Fibroblast of lung (primary cell): ENCODE results near the gene DDX20. TPM values are rescaled to one million over a fixed set of nuclear protein-coding genes. Genes with fewer than 3 reads are reported as not detected.
A peak's percentile ranks its signal among the peaks of the same experiment; 100 is the strongest.

Experiments
- DNase-seq, 2 donors: peaks; one replicate each; pipeline versions ENCODE4 v3.0.0 to v3.0.0-alpha.2; 2010; ENCODE audit warnings: low read depth in 2 of 2
- H2AFZ ChIP-seq: 2 replicates; pipeline ENCODE4 v1.5.1; 2012; ENCODE audit warnings: low read length, control low read depth, inconsistent platforms
- H3K27ac ChIP-seq: 2 replicates; pipeline ENCODE4 v1.5.1; 2011; ENCODE audit warnings: low read length, control low read depth; ENCODE audit not compliant: insufficient read depth
- H3K27me3 ChIP-seq: 2 replicates; pipeline ENCODE4 v1.5.1; 2011; ENCODE audit warnings: mild to moderate bottlenecking, low read length; ENCODE audit not compliant: control insufficient read depth, insufficient read depth
- H3K36me3 ChIP-seq: 2 replicates; pipeline ENCODE4 v1.5.1; 2011; ENCODE audit warnings: low read length; ENCODE audit not compliant: control insufficient read depth, insufficient read depth
- H3K4me1 ChIP-seq: 2 replicates; pipeline ENCODE4 v1.5.1; 2011; ENCODE audit warnings: low read length; ENCODE audit not compliant: control insufficient read depth, insufficient read depth; ENCODE audit errors: extremely low read depth
- H3K4me2 ChIP-seq: 2 replicates; pipeline ENCODE4 v1.5.1; 2011; ENCODE audit warnings: low read length, control low read depth; ENCODE audit not compliant: insufficient read depth; ENCODE audit errors: extremely low read depth
- H3K4me3 ChIP-seq, 4 experiments: fragments of 200-600 bp in 1 of 4; sonication (generic) in 1 of 4; replicated peaks in 1 of 4; 2 replicates each; pipeline ENCODE4 v1.5.1; 2011 to 2016; ENCODE audit warnings: low read length in 4 of 4, low read depth in 3 of 4, mild to moderate bottlenecking in 3 of 4, control low read depth in 2 of 4, inconsistent platforms in 1 of 4, mixed read lengths in 1 of 4; ENCODE audit not compliant: insufficient read depth in 1 of 4; ENCODE audit errors: control extremely low read depth in 1 of 4
- H3K79me2 ChIP-seq: 2 replicates; pipeline ENCODE4 v1.5.1; 2012; ENCODE audit warnings: mild to moderate bottlenecking, low read length, inconsistent platforms; ENCODE audit not compliant: control insufficient read depth, insufficient read depth
- H3K9ac ChIP-seq: 2 replicates; pipeline ENCODE4 v1.5.1; 2011; ENCODE audit warnings: mild to moderate bottlenecking, low read length, control low read depth; ENCODE audit not compliant: insufficient read depth
- H3K9me3 ChIP-seq: 2 replicates; pipeline ENCODE4 v1.5.1; 2012; ENCODE audit warnings: low read depth, low read length; ENCODE audit not compliant: control insufficient read depth, insufficient read depth
- H4K20me1 ChIP-seq: 2 replicates; pipeline ENCODE4 v1.5.1; 2011; ENCODE audit warnings: low read length; ENCODE audit not compliant: control insufficient read depth, insufficient read depth; ENCODE audit errors: extremely low read depth
- EZH2 ChIP-seq: IDR thresholded peaks from 2 replicates; pipeline ENCODE4 v1.5.1; 2012; ENCODE audit warnings: low read length, control low read depth, mild to moderate bottlenecking; ENCODE audit errors: missing control alignments
- polyA plus RNA-seq, 2 donors: library from polyadenylated mRNA; depleted of rRNA in 1 of 2; stranded (reverse) in 1 of 2; unstranded in 1 of 2; fragments of >200 nt; gene quantifications; 2 replicates each; pipeline ENCODE4 v1.2.1, GENCODE V29; 2011 to 2012; ENCODE audit warnings: missing spikeins in 1 of 2
- total RNA-seq: library from RNA; depleted of rRNA; stranded (reverse); fragments of >200 nt; gene quantifications from 2 replicates; pipeline ENCODE4 v1.2.1, GENCODE V29; 2014
- TF ChIP-seq, protein P1 (sequence below), 2 donors: IDR thresholded peaks in 1 of 2; conservative IDR thresholded peaks in 1 of 2; 1 replicate in 1 of 2; 2 replicates in 1 of 2; pipeline ENCODE4 v1.5.1; 2011 to 2012; ENCODE audit warnings: low read length in 2 of 2, control low read depth in 1 of 2, inconsistent platforms in 1 of 2, low read depth in 1 of 2, mild to moderate bottlenecking in 1 of 2

Gene DDX20
- total and polyA plus RNA-seq, 2 donors (not counting 1 experiment from before 2014, with no cell fraction given), result 8.4 to 22.2 TPM

DNA sequence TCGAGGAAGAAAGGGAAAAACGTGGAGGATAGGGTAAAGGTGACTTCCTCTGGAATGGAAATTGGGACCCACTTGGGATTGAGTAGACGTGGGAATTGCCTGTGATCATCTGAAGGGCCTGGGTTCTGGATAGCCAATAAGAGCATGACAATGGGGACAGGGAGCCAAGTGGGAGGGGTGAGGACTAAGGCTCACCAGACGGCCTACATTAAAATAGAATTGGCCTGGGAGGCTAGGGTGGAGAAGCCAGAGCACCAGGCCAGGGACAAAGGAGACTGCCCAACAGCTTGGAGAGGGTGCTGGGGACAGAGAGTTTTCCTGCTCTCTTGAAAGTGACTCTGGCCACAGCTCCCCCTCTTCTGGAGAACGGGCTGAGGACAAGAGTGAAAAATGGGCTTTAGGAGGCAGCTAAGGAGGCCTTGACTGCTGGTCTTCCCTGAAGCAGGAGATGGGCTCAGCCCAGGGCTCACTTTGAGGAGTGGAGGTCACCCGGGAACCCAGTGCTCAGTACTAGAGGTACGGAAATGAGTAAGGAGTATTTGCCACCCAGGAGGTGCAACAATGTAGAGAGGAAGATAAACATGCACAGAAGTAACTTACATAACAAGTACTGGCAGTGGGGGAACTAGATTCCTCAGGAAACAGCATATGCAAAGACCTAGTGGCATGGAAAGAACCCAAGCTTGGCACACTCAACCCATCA is 35.3 kb upstream of the DDX20 start:
- no peaks in the 10 kb centered on the region for H3K27me3 ChIP-seq
- H3K4me2 ChIP-seq, result no peak overlapping the region
- no peak overlapping the region for H2AFZ ChIP-seq
- peaks cover 21% of the 10 kb centered on the region for H3K4me1 ChIP-seq
- H3K9me3 ChIP-seq, result no peaks in the 10 kb centered on the region
- no peaks in the 10 kb centered on the region for H3K36me3 ChIP-seq
- no peak overlapping the region for H3K4me3 ChIP-seq
- no peaks in the 10 kb centered on the region for H3K79me2 ChIP-seq
- no peaks in the 10 kb centered on the region for H4K20me1 ChIP-seq
- no peak overlapping the region for H3K27ac ChIP-seq
- TF ChIP-seq EZH2, result no peak
- TF ChIP-seq, protein P1, sequence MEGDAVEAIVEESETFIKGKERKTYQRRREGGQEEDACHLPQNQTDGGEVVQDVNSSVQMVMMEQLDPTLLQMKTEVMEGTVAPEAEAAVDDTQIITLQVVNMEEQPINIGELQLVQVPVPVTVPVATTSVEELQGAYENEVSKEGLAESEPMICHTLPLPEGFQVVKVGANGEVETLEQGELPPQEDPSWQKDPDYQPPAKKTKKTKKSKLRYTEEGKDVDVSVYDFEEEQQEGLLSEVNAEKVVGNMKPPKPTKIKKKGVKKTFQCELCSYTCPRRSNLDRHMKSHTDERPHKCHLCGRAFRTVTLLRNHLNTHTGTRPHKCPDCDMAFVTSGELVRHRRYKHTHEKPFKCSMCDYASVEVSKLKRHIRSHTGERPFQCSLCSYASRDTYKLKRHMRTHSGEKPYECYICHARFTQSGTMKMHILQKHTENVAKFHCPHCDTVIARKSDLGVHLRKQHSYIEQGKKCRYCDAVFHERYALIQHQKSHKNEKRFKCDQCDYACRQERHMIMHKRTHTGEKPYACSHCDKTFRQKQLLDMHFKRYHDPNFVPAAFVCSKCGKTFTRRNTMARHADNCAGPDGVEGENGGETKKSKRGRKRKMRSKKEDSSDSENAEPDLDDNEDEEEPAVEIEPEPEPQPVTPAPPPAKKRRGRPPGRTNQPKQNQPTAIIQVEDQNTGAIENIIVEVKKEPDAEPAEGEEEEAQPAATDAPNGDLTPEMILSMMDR (conservative IDR thresholded peaks at IDR 0.05 in 1 of 2, IDR thresholded peaks at IDR 0.05 in 1 of 2; ENCODE audit: low read depth in 1 of 2, low read length in 2 of 2), result no peak
- H3K9ac ChIP-seq, result no peak overlapping the region
- DNase-seq, result no peak

DNA sequence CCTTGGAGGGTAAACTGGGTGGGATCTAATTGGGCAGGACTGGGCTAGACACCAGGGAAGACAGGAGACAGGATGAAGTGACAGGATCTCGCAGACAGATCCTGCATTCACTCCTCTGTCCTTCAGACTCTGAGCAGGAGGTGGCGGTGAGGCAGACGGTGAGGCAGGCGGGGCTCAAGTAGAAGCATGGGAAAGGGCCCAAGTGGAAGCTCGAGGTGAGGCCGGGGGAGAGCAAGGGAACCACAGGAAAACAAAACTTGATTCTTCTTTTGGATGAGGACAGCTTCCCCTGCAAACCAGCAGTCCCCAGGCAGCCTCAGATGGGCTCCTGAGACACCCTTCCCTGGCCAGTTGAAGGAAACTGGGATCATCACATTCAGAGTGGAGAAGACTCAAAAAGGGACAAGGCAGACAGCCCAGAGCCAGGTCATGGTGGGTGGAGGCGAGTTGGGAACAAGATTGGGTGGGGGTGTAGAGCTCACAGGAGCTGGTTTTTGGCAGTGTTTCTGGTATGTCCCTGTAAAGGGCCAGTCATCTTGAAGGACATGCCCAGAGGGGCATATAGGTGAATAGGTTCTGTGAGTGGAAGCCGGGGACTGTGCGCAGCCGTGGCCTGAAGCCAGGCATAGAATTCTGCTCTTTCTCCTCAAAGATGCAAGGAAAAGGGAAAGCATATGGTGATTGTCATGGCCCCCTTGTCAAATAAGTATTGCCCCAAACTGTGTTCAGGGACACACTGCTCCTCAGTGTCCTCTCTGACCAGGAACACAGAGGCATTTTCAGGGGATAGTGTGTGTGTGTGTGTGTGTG is 34.5 kb upstream of the DDX20 start:
- TF ChIP-seq, protein P1 (conservative IDR thresholded peaks at IDR 0.05 in 1 of 2, IDR thresholded peaks at IDR 0.05 in 1 of 2; ENCODE audit: low read depth in 1 of 2, low read length in 2 of 2), result no peak
- no peak for TF ChIP-seq EZH2
- no peak overlapping the region for H3K4me3 ChIP-seq
- H3K4me2 ChIP-seq, result no peak overlapping the region
- peak overlapping the region; percentile 34 for H3K27ac ChIP-seq
- H3K9me3 ChIP-seq, result no peaks in the 10 kb centered on the region
- H3K36me3 ChIP-seq, result no peaks in the 10 kb centered on the region
- no peak overlapping the region for H3K9ac ChIP-seq
- no peaks in the 10 kb centered on the region for H4K20me1 ChIP-seq
- H3K4me1 ChIP-seq, result peaks cover 21% of the 10 kb centered on the region
- no peak for DNase-seq
- no peaks in the 10 kb centered on the region for H3K27me3 ChIP-seq
- no peak overlapping the region for H2AFZ ChIP-seq
- H3K79me2 ChIP-seq, result no peaks in the 10 kb centered on the region

DNA sequence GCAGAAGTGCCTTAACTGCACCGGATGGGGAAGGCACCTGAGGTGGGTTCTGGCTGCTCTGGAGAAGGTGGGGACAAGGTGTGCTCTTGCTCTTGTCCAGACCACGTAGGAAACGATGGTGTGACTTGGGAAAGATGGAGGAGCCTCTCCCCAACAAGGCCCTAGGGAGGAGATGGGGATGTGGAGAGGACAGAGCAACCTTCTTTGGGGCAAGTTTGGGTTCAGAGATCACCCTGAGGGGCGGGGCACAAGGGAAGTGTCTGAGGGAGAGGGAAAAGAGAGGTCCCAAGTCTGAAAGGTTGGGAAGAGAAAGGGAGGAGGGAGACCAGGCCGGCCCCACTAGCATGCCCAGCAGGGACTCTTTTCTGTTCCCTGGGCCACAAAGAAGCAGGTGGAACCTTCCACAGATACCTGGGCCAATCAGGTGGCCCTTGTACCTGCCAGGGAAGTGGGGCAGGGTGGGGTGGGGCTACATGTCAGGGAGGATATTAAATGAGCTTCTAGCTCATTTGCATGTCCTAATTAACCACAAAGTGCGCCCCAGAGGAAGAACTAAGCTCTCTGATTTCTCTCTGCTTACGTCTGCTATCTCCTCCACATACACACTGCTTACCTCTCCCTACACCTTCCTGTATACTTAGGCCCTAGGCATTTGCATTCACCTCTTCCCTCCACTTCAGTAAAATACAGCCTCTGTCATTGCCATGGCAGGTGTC is 32.5 kb upstream of the DDX20 start:
- Histone ChIP-seq H3K27me3 (no peaks in the 10 kb centered on the region), H3K79me2 (peaks cover 5% of the 10 kb centered on the region), H3K4me2 (no peak overlapping the region), H3K4me3 (no peak overlapping the region), H3K4me1 (peaks cover 21% of the 10 kb centered on the region), H3K9ac (no peak overlapping the region), H4K20me1 (no peaks in the 10 kb centered on the region), H3K36me3 (peaks cover 7% of the 10 kb centered on the region), H2AFZ (no peak overlapping the region), H3K9me3 (no peaks in the 10 kb centered on the region), H3K27ac (no peak overlapping the region)
- DNase-seq, result no peak
- TF ChIP-seq EZH2, result no peak
- TF ChIP-seq, protein P1 (conservative IDR thresholded peaks at IDR 0.05 in 1 of 2, IDR thresholded peaks at IDR 0.05 in 1 of 2; ENCODE audit: low read depth in 1 of 2, low read length in 2 of 2), result no peak
